ENCODE measurements around the gene SLC15A1. TPM values are rescaled to one million over a fixed set of nuclear protein-coding genes. Genes with fewer than 3 reads are reported as not detected.

SLC15A1 gene
- total and polyA plus RNA-seq, 7 experiments from 2014 or later: not detected

DNA sequence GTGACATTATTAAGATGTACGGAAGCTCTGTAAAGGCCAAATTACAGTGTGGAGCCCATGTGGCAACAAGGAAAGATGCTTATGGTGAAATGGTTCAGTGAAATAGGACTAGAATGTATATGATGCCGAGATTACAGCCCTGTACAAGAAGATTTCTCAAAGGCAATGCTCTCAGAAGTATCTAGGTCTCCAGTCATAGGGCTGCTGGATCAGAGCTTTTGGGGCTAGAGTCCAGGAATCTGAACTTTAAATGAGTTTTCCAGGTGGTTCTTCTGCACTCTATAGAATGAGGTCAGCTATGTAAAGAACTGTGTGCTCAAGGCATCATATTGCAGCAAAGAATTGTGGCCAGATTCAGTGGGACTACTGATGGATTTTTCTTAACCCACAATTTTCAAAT is 100.2 kb downstream of the SLC15A1 start:
- Mint-ChIP-seq H3K27me3 (peaks cover 0 to 6% (median 0%) of the 10 kb centered on the region in 5 donors), H3K4me1 (peaks cover 4 to 9% (median 5%) of the 10 kb centered on the region in 7 donors), H3K9me3 (no peaks in the 10 kb centered on the region), H3K27ac (no peak overlapping the region), H3K36me3 (no peaks in the 10 kb centered on the region), H3K4me3 (no peak overlapping the region)
- ChIA-PET POLR2A (no interaction called here), CTCF (interaction anchor here (0.6 to 6.5 kb wide), 19 partner anchors 9 to 215 kb away, joined by 3 to 121 read pairs (median 4); no protein-coding TSS in a partner anchor)
- Histone ChIP-seq H3K9me3 (ENCODE audit: control insufficient read depth in 2 of 3, low read length in 3 of 3) (no peaks in the 10 kb centered on the region), H3K27ac (ENCODE audit: low read depth, low read length) (no peak overlapping the region), H3K27me3 (ENCODE audit: control insufficient read depth in 2 of 2, insufficient read depth in 2 of 2, low read length in 2 of 2) (no peaks in the 10 kb centered on the region), H3K4me3 (ENCODE audit: low read length) (no peak overlapping the region), H3K36me3 (ENCODE audit: control insufficient read depth in 2 of 3, insufficient read depth in 3 of 3, low read length in 3 of 3) (no peaks in the 10 kb centered on the region), H3K4me1 (ENCODE audit: control insufficient read depth in 2 of 2, insufficient read depth in 2 of 2, low read length in 2 of 2) (no peaks in the 10 kb centered on the region)
- ATAC-seq: no peak
- intact Hi-C loops (cut with micrococcal nuclease): loop anchor here (2.0 to 5.0 kb wide), 2 partner anchors 83 to 305 kb away; no protein-coding TSS in a partner anchor
- no peak for DNase-seq

DNA sequence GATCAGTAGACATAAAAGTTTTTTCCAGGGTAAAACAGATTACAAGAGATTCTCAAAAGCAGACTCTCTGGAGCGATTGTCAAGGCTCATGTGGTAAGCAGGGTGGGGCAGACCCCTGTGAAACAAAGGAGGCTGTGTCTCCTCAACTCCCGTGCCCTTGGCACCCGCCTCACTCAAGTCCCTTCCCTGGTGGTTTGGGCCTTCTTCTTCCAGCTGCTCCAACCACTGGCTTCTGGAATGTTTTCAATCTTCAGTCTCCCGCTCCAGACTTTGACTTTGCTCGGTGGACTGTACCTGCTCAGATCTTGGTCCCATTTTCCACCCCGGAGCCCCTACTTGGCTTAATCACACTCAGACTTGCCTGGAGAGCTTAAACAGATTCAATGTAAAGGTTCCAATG is 100.7 kb downstream of the SLC15A1 start:
- DNase-seq (no peak), ATAC-seq (no peak)
- no peaks in the 10 kb centered on the region for H3K4me1 ChIP-seq (ENCODE audit: control insufficient read depth in 2 of 2, insufficient read depth in 2 of 2, low read length in 2 of 2)
- ChIA-PET CTCF (interaction anchor here (0.6 to 6.5 kb wide), 7 partner anchors 16 to 206 kb away, joined by 3 to 121 read pairs (median 4); no protein-coding TSS in a partner anchor), POLR2A (interaction anchor here (0.7 kb wide), 1 partner anchor 74 kb away, joined by 4 read pairs; no protein-coding TSS in a partner anchor)
- H3K4me3 Mint-ChIP-seq: no peak overlapping the region
- no peaks in the 10 kb centered on the region for H3K36me3 Mint-ChIP-seq
- intact Hi-C loops (cut with micrococcal nuclease): loop anchor here (2.0 to 5.0 kb wide), 2 partner anchors 83 to 304 kb away; no protein-coding TSS in a partner anchor
- H3K4me1 Mint-ChIP-seq: peaks cover 4 to 9% (median 5%) of the 10 kb centered on the region in 7 donors
- no peak overlapping the region for H3K27ac Mint-ChIP-seq
- H3K9me3 Mint-ChIP-seq: no peaks in the 10 kb centered on the region
- H3K27ac ChIP-seq (ENCODE audit: low read depth, low read length): no peak overlapping the region
- H3K27me3 Mint-ChIP-seq: peaks cover 0 to 6% (median 0%) of the 10 kb centered on the region in 5 donors
- no peaks in the 10 kb centered on the region for H3K36me3 ChIP-seq (ENCODE audit: control insufficient read depth in 2 of 3, insufficient read depth in 3 of 3, low read length in 3 of 3)
- H3K9me3 ChIP-seq (ENCODE audit: control insufficient read depth in 2 of 3, low read length in 3 of 3): no peaks in the 10 kb centered on the region
- H3K27me3 ChIP-seq (ENCODE audit: control insufficient read depth in 2 of 2, insufficient read depth in 2 of 2, low read length in 2 of 2): no peaks in the 10 kb centered on the region
- no peak overlapping the region for H3K4me3 ChIP-seq (ENCODE audit: low read length)

DNA sequence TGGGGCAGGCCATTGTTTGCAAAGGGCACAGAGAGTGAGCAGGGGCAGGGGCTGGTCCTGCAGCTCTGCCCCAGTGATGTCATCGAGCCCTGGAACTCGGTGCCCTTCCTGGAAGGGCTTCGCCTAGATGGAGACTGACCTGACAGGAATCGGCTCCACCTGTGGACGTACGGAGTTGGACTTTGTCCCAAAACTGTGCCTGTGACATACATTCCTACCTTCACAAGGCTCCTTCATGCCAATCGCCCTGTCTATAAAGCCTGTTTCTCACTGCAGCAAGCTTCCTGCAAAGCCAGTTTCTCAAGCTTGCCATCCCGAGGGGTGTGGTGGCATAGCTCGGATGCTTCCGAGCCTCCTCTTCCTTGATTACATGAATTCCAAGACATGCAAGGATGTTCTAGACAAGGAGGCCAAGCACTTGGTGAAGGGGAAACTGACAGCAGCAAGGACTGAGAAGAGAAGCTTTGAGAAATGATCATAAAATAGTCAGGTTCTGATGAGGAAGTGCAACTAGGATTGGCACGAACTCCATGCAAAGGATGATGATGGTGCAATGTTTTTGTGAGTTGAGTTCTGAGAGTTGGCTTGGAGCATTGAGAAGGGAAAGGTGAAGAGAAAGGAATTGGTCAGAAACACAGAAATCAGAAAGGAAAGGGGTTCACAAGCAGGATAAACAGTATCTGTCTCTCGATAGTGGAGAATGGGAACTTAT is 101.9 kb downstream of the SLC15A1 start:
- DNase-seq (no peak), ATAC-seq (no peak)
- Mint-ChIP-seq H3K9me3 (no peaks in the 10 kb centered on the region), H3K36me3 (no peaks in the 10 kb centered on the region), H3K27ac (no peak overlapping the region), H3K4me3 (no peak overlapping the region), H3K4me1 (peaks cover 4 to 9% (median 5%) of the 10 kb centered on the region in 7 donors), H3K27me3 (peaks cover 0 to 12% (median 0%) of the 10 kb centered on the region in 5 donors)
- ChIA-PET POLR2A (no interaction called here), CTCF (interaction anchor here (0.8 to 6.5 kb wide), 5 partner anchors 21 to 205 kb away, joined by 3 to 121 read pairs (median 3); no protein-coding TSS in a partner anchor)
- Histone ChIP-seq H3K27ac (ENCODE audit: low read depth, low read length) (no peak overlapping the region), H3K9me3 (ENCODE audit: control insufficient read depth in 2 of 3, low read length in 3 of 3) (no peaks in the 10 kb centered on the region), H3K4me3 (ENCODE audit: low read length) (no peak overlapping the region), H3K4me1 (ENCODE audit: control insufficient read depth in 2 of 2, insufficient read depth in 2 of 2, low read length in 2 of 2) (no peaks in the 10 kb centered on the region), H3K36me3 (ENCODE audit: control insufficient read depth in 2 of 3, insufficient read depth in 3 of 3, low read length in 3 of 3) (no peaks in the 10 kb centered on the region), H3K27me3 (ENCODE audit: control insufficient read depth in 2 of 2, insufficient read depth in 2 of 2, low read length in 2 of 2) (no peaks in the 10 kb centered on the region)
- intact Hi-C loops (cut with micrococcal nuclease): loop anchor here in 1 of 2 donors (5.0 kb wide), 1 partner anchor 303 kb away; no protein-coding TSS in a partner anchor

DNA sequence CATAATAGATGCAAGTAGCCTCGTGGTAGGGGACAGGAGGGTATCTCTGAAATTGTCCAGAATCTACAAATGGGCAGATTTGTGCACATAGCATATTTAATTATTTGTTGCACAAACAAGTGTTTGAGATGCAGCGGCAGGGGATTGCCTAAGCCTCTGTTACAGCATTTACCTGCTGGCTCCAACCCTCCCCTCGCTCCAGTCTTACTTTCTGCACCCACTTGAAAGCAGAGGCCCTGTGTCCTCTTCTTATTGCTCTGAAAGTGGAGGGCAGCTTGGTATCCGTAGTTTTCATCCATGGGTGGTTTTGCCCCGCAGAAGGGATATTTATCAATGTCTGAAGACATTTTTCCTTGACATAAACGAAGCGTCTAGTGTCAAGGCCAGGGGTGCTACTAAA is 102.6 kb downstream of the SLC15A1 start:
- ATAC-seq (no peak), DNase-seq (no peak)
- H3K27me3 Mint-ChIP-seq: peaks cover 0 to 16% (median under 1%) of the 10 kb centered on the region in 5 donors
- no peaks in the 10 kb centered on the region for H3K36me3 ChIP-seq (ENCODE audit: control insufficient read depth in 2 of 3, insufficient read depth in 3 of 3, low read length in 3 of 3)
- intact Hi-C loops (cut with micrococcal nuclease): loop anchor here in 1 of 2 donors (5.0 kb wide), 1 partner anchor 303 kb away; no protein-coding TSS in a partner anchor
- H3K27me3 ChIP-seq (ENCODE audit: control insufficient read depth in 2 of 2, insufficient read depth in 2 of 2, low read length in 2 of 2): no peaks in the 10 kb centered on the region
- H3K4me3 ChIP-seq (ENCODE audit: low read length): no peak overlapping the region
- no peaks in the 10 kb centered on the region for H3K4me1 ChIP-seq (ENCODE audit: control insufficient read depth in 2 of 2, insufficient read depth in 2 of 2, low read length in 2 of 2)
- no peak overlapping the region for H3K4me3 Mint-ChIP-seq
- H3K36me3 Mint-ChIP-seq: no peaks in the 10 kb centered on the region
- CTCF ChIA-PET: interaction anchor here (1.2 to 6.5 kb wide), 3 partner anchors 21 to 204 kb away, joined by 3 to 121 read pairs (median 3); no protein-coding TSS in a partner anchor
- POLR2A ChIA-PET: no interaction called here
- H3K27ac ChIP-seq (ENCODE audit: low read depth, low read length): no peak overlapping the region
- H3K27ac Mint-ChIP-seq: no peak overlapping the region
- H3K9me3 Mint-ChIP-seq: no peaks in the 10 kb centered on the region
- no peaks in the 10 kb centered on the region for H3K9me3 ChIP-seq (ENCODE audit: control insufficient read depth in 2 of 3, low read length in 3 of 3)
- peaks cover 4 to 9% (median 5%) of the 10 kb centered on the region in 7 donors for H3K4me1 Mint-ChIP-seq

DNA sequence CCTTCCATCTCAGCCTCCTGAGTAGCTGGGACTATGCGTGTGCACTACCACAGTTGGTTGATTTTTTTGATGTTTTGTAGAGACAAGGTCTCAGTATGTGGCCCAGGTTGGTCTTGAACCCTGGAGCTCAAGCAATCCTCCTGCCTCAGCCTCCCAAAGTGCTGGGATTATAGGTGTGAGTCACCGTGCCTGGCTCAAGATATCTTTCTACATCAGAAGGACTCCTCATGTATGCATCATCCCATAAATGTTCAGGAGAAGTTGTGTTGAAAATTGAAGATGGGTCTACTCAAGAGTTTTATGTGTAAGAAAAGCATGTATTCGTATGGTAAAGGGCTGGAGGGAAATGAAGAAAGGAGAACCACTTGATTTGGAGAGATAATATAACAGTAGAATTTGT is 103.8 kb downstream of the SLC15A1 start:
- DNase-seq (no peak), ATAC-seq (no peak)
- peaks cover 4 to 9% (median 5%) of the 10 kb centered on the region in 7 donors for H3K4me1 Mint-ChIP-seq
- no peak overlapping the region for H3K4me3 Mint-ChIP-seq
- Histone ChIP-seq H3K4me1 (ENCODE audit: control insufficient read depth in 2 of 2, insufficient read depth in 2 of 2, low read length in 2 of 2) (no peaks in the 10 kb centered on the region), H3K27ac (ENCODE audit: low read depth, low read length) (no peak overlapping the region), H3K36me3 (ENCODE audit: control insufficient read depth in 2 of 3, insufficient read depth in 3 of 3, low read length in 3 of 3) (no peaks in the 10 kb centered on the region), H3K4me3 (ENCODE audit: low read length) (no peak overlapping the region), H3K9me3 (ENCODE audit: control insufficient read depth in 2 of 3, low read length in 3 of 3) (no peaks in the 10 kb centered on the region), H3K27me3 (ENCODE audit: control insufficient read depth in 2 of 2, insufficient read depth in 2 of 2, low read length in 2 of 2) (no peaks in the 10 kb centered on the region)
- ChIA-PET CTCF (no interaction called here), POLR2A (no interaction called here)
- no peaks in the 10 kb centered on the region for H3K36me3 Mint-ChIP-seq
- H3K9me3 Mint-ChIP-seq: no peaks in the 10 kb centered on the region
- peaks cover 0 to 24% (median 5%) of the 10 kb centered on the region in 5 donors for H3K27me3 Mint-ChIP-seq
- intact Hi-C loops (cut with micrococcal nuclease): no loop called here
- H3K27ac Mint-ChIP-seq: no peak overlapping the region

DNA sequence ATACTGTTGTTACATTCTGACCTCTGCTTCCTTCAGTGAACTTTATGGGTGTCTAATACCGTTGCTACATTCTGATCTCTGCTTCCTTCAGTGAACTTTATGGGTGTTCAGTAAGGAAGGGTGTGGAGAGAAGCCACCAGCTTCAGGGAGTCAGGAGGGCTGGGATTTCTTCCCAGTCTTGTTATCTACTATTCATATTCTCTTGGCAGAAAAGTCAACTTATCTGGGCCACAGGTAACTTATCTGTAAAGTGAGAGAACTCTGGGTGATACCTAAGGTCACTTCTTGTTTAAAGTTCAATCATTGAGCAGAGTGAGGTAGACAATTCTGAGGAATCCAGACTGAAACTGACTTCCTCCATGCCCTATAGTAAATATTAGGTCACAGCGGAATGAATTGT is 104.3 kb downstream of the SLC15A1 start:
- CTCF ChIA-PET: interaction anchor here (0.8 kb wide), 1 partner anchor 174 kb away, joined by 3 read pairs; no protein-coding TSS in a partner anchor
- POLR2A ChIA-PET: no interaction called here
- no peak overlapping the region for H3K27ac Mint-ChIP-seq

More for the DNA sequence above, 104.3 kb downstream of the SLC15A1 start:
- ATAC-seq (no peak), DNase-seq (no peak)
- Histone ChIP-seq H3K27me3 (ENCODE audit: control insufficient read depth in 2 of 2, insufficient read depth in 2 of 2, low read length in 2 of 2) (no peaks in the 10 kb centered on the region), H3K9me3 (ENCODE audit: control insufficient read depth in 2 of 3, low read length in 3 of 3) (no peaks in the 10 kb centered on the region), H3K4me1 (ENCODE audit: control insufficient read depth in 2 of 2, insufficient read depth in 2 of 2, low read length in 2 of 2) (no peaks in the 10 kb centered on the region), H3K27ac (ENCODE audit: low read depth, low read length) (no peak overlapping the region), H3K36me3 (ENCODE audit: control insufficient read depth in 2 of 3, insufficient read depth in 3 of 3, low read length in 3 of 3) (no peaks in the 10 kb centered on the region), H3K4me3 (ENCODE audit: low read length) (no peak overlapping the region)
- Mint-ChIP-seq H3K27me3 (peaks cover 0 to 27% (median 5%) of the 10 kb centered on the region in 5 donors), H3K36me3 (no peaks in the 10 kb centered on the region), H3K4me3 (no peak overlapping the region), H3K4me1 (peaks cover under 1 to 4% (median under 1%) of the 10 kb centered on the region in 7 donors), H3K9me3 (no peaks in the 10 kb centered on the region)
- intact Hi-C loops (cut with micrococcal nuclease): no loop called here

All from naive thymus-derived CD4-positive, alpha-beta T cell (primary cell).